H9 (cell line): ENCODE results near the gene MSRB2. TPM values are rescaled to one million over a fixed set of nuclear protein-coding genes. Genes with fewer than 3 reads are reported as not detected.

ENCODE experiments used
- DNase-seq: peaks from one replicate; pipeline ENCODE4 v3.0.0-alpha.2; 2017
- H2AFZ ChIP-seq: one replicate; pipeline ENCODE4 v1.6.1; 2013; ENCODE audit warnings: mild to moderate bottlenecking, low read length, control low read depth, moderate library complexity
- H2AK5ac ChIP-seq: 2 replicates; pipeline ENCODE4 v1.6.1; 2013; ENCODE audit warnings: low read length, control low read depth, mixed read lengths; ENCODE audit not compliant: insufficient read length
- H2BK120ac ChIP-seq: one replicate; pipeline ENCODE4 v1.6.1; 2013; ENCODE audit warnings: low read depth, mild to moderate bottlenecking, low read length, control low read depth, inconsistent platforms; ENCODE audit not compliant: poor library complexity, severe bottlenecking
- H2BK12ac ChIP-seq: 2 replicates; pipeline ENCODE4 v1.6.1; 2013; ENCODE audit warnings: low read length, control low read depth, mixed read lengths, low read depth; ENCODE audit not compliant: insufficient read length
- H2BK15ac ChIP-seq: 2 replicates; pipeline ENCODE4 v1.6.1; 2013; ENCODE audit warnings: low read depth, low read length, control low read depth
- H2BK20ac ChIP-seq: one replicate; pipeline ENCODE4 v1.6.1; 2013; ENCODE audit warnings: low read depth, mild to moderate bottlenecking, low read length, control low read depth, inconsistent platforms; ENCODE audit not compliant: poor library complexity, severe bottlenecking
- H2BK5ac ChIP-seq: 2 replicates; pipeline ENCODE4 v1.6.1; 2013; ENCODE audit warnings: low read length, control low read depth, mixed read lengths; ENCODE audit not compliant: insufficient read length
- H3K14ac ChIP-seq: 2 replicates; pipeline ENCODE4 v1.6.1; 2013; ENCODE audit warnings: low read length, control low read depth; ENCODE audit not compliant: insufficient read depth
- H3K18ac ChIP-seq: 2 replicates; pipeline ENCODE4 v1.6.1; 2013; ENCODE audit warnings: low read depth, mild to moderate bottlenecking, mixed read lengths, low read length, control low read depth; ENCODE audit not compliant: insufficient read length
- H3K23ac ChIP-seq: 2 replicates; pipeline ENCODE4 v1.6.1; 2013; ENCODE audit warnings: low read length, control low read depth, mixed read lengths, low read depth; ENCODE audit not compliant: insufficient read length
- H3K23me2 ChIP-seq: 2 replicates; pipeline ENCODE4 v1.6.1; 2013; ENCODE audit warnings: low read depth, mild to moderate bottlenecking, mixed read lengths, low read length, control low read depth; ENCODE audit not compliant: insufficient read length, poor library complexity, severe bottlenecking
- H3K27ac ChIP-seq: 2 replicates; pipeline ENCODE4 v1.5.1; 2013; ENCODE audit warnings: low read length, control low read depth, mixed read lengths, low read depth; ENCODE audit not compliant: insufficient read length
- H3K27me3 ChIP-seq: 2 replicates; pipeline ENCODE4 v1.6.1; 2013; ENCODE audit warnings: low read length, control low read depth, inconsistent platforms; ENCODE audit not compliant: insufficient read depth
- H3K4ac ChIP-seq: 2 replicates; pipeline ENCODE4 v1.6.1; 2013; ENCODE audit warnings: low read depth, mild to moderate bottlenecking, control low read depth, inconsistent platforms, low read length, moderate library complexity
- H3K4me1 ChIP-seq: 2 replicates; pipeline ENCODE4 v1.6.1; 2013; ENCODE audit warnings: low read length, control low read depth, inconsistent platforms; ENCODE audit not compliant: insufficient read depth
- H3K4me2 ChIP-seq: 2 replicates; pipeline ENCODE4 v1.6.1; 2013; ENCODE audit warnings: low read length, control low read depth, mixed read lengths; ENCODE audit not compliant: insufficient read length, insufficient read depth
- H3K56ac ChIP-seq: 2 replicates; pipeline ENCODE4 v1.6.1; 2013; ENCODE audit warnings: low read depth, mild to moderate bottlenecking, mixed read lengths, low read length, control low read depth; ENCODE audit not compliant: insufficient read length
- H3K79me1 ChIP-seq: 2 replicates; pipeline ENCODE4 v1.6.1; 2013; ENCODE audit warnings: low read depth, mild to moderate bottlenecking, moderate library complexity, low read length, control low read depth, inconsistent platforms; ENCODE audit not compliant: insufficient read depth, poor library complexity, severe bottlenecking
- H3K79me2 ChIP-seq: 2 replicates; pipeline ENCODE4 v1.6.1; 2013; ENCODE audit warnings: low read length, control low read depth, inconsistent platforms; ENCODE audit not compliant: insufficient read depth
- H3K9ac ChIP-seq: 2 replicates; pipeline ENCODE4 v1.6.1; 2013; ENCODE audit warnings: low read length, control low read depth, mixed read lengths; ENCODE audit not compliant: insufficient read length; ENCODE audit errors: extremely low read depth
- H3K9me3 ChIP-seq: one replicate; pipeline ENCODE4 v1.6.1; 2013; ENCODE audit warnings: low read depth, low read length, inconsistent platforms; ENCODE audit not compliant: control insufficient read depth
- H3T11ph ChIP-seq: one replicate; pipeline ENCODE4 v1.6.1; 2013; ENCODE audit warnings: mild to moderate bottlenecking, low read length, control low read depth, inconsistent platforms
- H4K20me1 ChIP-seq: one replicate; pipeline ENCODE4 v1.6.1; 2013; ENCODE audit not compliant: control insufficient read depth, insufficient read length, insufficient read depth
- H4K5ac ChIP-seq: 2 replicates; pipeline ENCODE4 v1.6.1; 2013; ENCODE audit warnings: low read depth, mild to moderate bottlenecking, mixed read lengths, low read length, control low read depth; ENCODE audit not compliant: insufficient read length
- H4K8ac ChIP-seq: replicated peaks from 2 replicates; pipeline ENCODE4 v1.6.1; 2013; ENCODE audit warnings: low read length, control low read depth, mixed read lengths, low read depth; ENCODE audit not compliant: insufficient read length
- H4K91ac ChIP-seq: 2 replicates; pipeline ENCODE4 v1.6.1; 2013; ENCODE audit warnings: low read depth, mild to moderate bottlenecking, moderate library complexity, mixed read lengths, low read length, control low read depth; ENCODE audit not compliant: insufficient read length
- H3K27ac Mint-ChIP-seq, 3 experiments: 2 replicates in 2 of 3; 3 replicates in 1 of 3; pipeline ENCODE4 v1.8.0; 2020 to 2021; ENCODE audit warnings: mixed read lengths in 3 of 3, mild to moderate bottlenecking in 1 of 3, moderate library complexity in 1 of 3
- H3K27me3 Mint-ChIP-seq: 2 replicates; pipeline ENCODE4 v1.8.0; 2021; ENCODE audit warnings: low read depth, mild to moderate bottlenecking, moderate library complexity, mixed read lengths
- H3K36me3 Mint-ChIP-seq, 3 experiments: 2 replicates in 2 of 3; 3 replicates in 1 of 3; pipeline ENCODE4 v1.8.0; 2020 to 2021; ENCODE audit warnings: low read depth in 3 of 3, mixed read lengths in 3 of 3; ENCODE audit not compliant: insufficient read depth in 1 of 3
- H3K4me1 Mint-ChIP-seq, 2 experiments: 2 replicates each; pipeline ENCODE4 v1.8.0; 2020; ENCODE audit warnings: mixed read lengths in 2 of 2
- H3K4me3 Mint-ChIP-seq, 2 experiments: 2 replicates in 1 of 2; 3 replicates in 1 of 2; pipeline ENCODE4 v1.8.0; 2020 to 2021; ENCODE audit warnings: mild to moderate bottlenecking in 2 of 2, mixed read lengths in 2 of 2, moderate library complexity in 1 of 2
- H3K9me3 Mint-ChIP-seq, 2 experiments: 2 replicates in 1 of 2; 3 replicates in 1 of 2; pipeline ENCODE4 v1.8.0; 2020; ENCODE audit warnings: mild to moderate bottlenecking in 2 of 2, mixed read lengths in 2 of 2, moderate library complexity in 1 of 2
- WGBS: extraction: QIAGEN DNeasy Blood & Tissue Kit; methylation state at CpG from one replicate; pipeline ENCODE4 v1.1.7; 2013; ENCODE audit warnings: missing lambda C conversion rate, low lambda C conversion rate, mixed read lengths; ENCODE audit not compliant: insufficient read length; ENCODE audit errors: extremely low coverage; 5-methylcytosine and 5-hydroxymethylcytosine counted together
- total RNA-seq: library from RNA; stranded (reverse); gene quantifications from 2 replicates; pipeline ENCODE4 v1.2.1, GENCODE V29; 2021
- TF ChIP-seq, protein P1 (sequence below): fragments of 200-600 bp; sonication (generic); conservative IDR thresholded peaks from 3 replicates; pipeline ENCODE4 v1.8.0; 2021; ENCODE audit warnings: antibody characterized with exemption, mild to moderate bottlenecking

MSRB2 gene
- total RNA-seq, 1 experiment from 2014 or later, result 18.0 TPM

GRCh38 chr10:23110722-23111516 lies 15.5 kb downstream of the MSRB2 start:
- H2AK5ac ChIP-seq, result no peak overlapping the region
- H3K18ac ChIP-seq, result no peak overlapping the region
- no peak overlapping the region for H3K4me2 ChIP-seq
- H4K91ac ChIP-seq, result no peak overlapping the region
- no peak overlapping the region for H3K4ac ChIP-seq
- no peak overlapping the region for H3K56ac ChIP-seq
- H3K4me1 ChIP-seq, result no peaks in the 10 kb centered on the region; the same call in 1 of the 2 replicates
- no peaks in the 10 kb centered on the region for H3K27me3 ChIP-seq
- no peak overlapping the region for H3K9ac ChIP-seq
- H3T11ph ChIP-seq, result no peak overlapping the region
- DNase-seq, result no peak
- H4K5ac ChIP-seq, result no peak overlapping the region
- no peak overlapping the region for H3K23ac ChIP-seq
- no peak overlapping the region for H4K8ac ChIP-seq
- Mint-ChIP-seq H3K4me3 (no peak overlapping the region), H3K36me3 (peaks cover 1 to 18% (median 4%) of the 10 kb centered on the region in 3 experiments; a peak in 3 of 7 replicates), H3K27me3 (no peaks in the 10 kb centered on the region), H3K9me3 (no peaks in the 10 kb centered on the region), H3K27ac (peak overlapping the region in 1 of 3 experiments; percentile 65; a peak in 1 of 7 replicates), H3K4me1 (peaks cover 24 to 28% of the 10 kb centered on the region in 2 experiments)
- H3K23me2 ChIP-seq, result no peaks in the 10 kb centered on the region
- no peak overlapping the region for H3K27ac ChIP-seq
- no peak overlapping the region for H2BK12ac ChIP-seq
- H2BK5ac ChIP-seq, result no peak overlapping the region
- no peaks in the 10 kb centered on the region for H4K20me1 ChIP-seq
- H3K9me3 ChIP-seq, result no peaks in the 10 kb centered on the region
- no peaks in the 10 kb centered on the region for H3K79me2 ChIP-seq
- H3K79me1 ChIP-seq, result no peaks in the 10 kb centered on the region
- H2BK15ac ChIP-seq, result no peak overlapping the region
- H3K14ac ChIP-seq, result no peak overlapping the region
- H2AFZ ChIP-seq, result no peak overlapping the region
- no peak overlapping the region for H2BK120ac ChIP-seq
- TF ChIP-seq, protein P1, sequence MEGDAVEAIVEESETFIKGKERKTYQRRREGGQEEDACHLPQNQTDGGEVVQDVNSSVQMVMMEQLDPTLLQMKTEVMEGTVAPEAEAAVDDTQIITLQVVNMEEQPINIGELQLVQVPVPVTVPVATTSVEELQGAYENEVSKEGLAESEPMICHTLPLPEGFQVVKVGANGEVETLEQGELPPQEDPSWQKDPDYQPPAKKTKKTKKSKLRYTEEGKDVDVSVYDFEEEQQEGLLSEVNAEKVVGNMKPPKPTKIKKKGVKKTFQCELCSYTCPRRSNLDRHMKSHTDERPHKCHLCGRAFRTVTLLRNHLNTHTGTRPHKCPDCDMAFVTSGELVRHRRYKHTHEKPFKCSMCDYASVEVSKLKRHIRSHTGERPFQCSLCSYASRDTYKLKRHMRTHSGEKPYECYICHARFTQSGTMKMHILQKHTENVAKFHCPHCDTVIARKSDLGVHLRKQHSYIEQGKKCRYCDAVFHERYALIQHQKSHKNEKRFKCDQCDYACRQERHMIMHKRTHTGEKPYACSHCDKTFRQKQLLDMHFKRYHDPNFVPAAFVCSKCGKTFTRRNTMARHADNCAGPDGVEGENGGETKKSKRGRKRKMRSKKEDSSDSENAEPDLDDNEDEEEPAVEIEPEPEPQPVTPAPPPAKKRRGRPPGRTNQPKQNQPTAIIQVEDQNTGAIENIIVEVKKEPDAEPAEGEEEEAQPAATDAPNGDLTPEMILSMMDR, result no peak
- H2BK20ac ChIP-seq, result peak overlapping the region; percentile 12
- no CpG with 5 or more reads among the region's 13 CpGs for WGBS
